Measurements from ENCODE around the gene CCSER1.

The CCSER1 gene

DNA sequence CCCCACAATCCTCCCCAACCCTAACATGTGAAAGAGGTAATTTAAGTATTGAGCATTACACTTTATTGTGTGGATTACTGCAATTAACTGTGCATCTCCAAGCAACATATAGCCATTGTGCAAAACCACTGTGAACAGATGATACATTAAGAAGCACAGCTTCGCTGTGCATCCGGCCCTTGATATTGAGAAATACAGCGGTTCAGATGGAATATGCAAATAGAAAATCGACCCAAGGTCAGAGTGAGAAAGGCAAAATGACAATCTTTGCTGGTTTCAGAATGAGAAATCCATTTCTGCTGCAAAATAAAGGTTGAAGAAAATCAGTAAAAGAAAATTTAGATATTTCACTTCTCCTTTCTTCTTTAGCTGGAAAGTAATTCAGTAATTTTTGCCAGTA is 1370.7 kb downstream of the CCSER1 start:
- Histone ChIP-seq H3K4me1 (ENCODE audit: insufficient read depth, low read length, severe bottlenecking) (no peaks in the 10 kb centered on the region), H2AFZ (ENCODE audit: low read length) (no peak overlapping the region), H3K4me2 (ENCODE audit: low read length) (no peak overlapping the region), H3K79me2 (ENCODE audit: insufficient read depth, low read length) (no peaks in the 10 kb centered on the region), H3K9ac (ENCODE audit: low read length) (no peak overlapping the region), H3K9me2 (ENCODE audit: low read depth, low read length) (no peaks in the 10 kb centered on the region; the same call in 1 of the 2 replicates), H3F3A (ENCODE audit: insufficient read depth, low read length) (no peaks in the 10 kb centered on the region), H3K9me3 (ENCODE audit: low read length) (no peaks in the 10 kb centered on the region), H3K27ac (ENCODE audit: low read depth, low read length, poor library complexity, severe bottlenecking) (no peak overlapping the region), H3K27me3 (ENCODE audit: insufficient read depth, low read length) (no peaks in the 10 kb centered on the region), H4K20me1 (ENCODE audit: insufficient read depth, low read length) (no peaks in the 10 kb centered on the region), H3K4me3 (ENCODE audit: low read depth, low read length, poor library complexity, severe bottlenecking) (no peak overlapping the region), H3K36me3 (ENCODE audit: insufficient read depth, low read length) (no peaks in the 10 kb centered on the region)
- TF ChIP-seq, protein P1, sequence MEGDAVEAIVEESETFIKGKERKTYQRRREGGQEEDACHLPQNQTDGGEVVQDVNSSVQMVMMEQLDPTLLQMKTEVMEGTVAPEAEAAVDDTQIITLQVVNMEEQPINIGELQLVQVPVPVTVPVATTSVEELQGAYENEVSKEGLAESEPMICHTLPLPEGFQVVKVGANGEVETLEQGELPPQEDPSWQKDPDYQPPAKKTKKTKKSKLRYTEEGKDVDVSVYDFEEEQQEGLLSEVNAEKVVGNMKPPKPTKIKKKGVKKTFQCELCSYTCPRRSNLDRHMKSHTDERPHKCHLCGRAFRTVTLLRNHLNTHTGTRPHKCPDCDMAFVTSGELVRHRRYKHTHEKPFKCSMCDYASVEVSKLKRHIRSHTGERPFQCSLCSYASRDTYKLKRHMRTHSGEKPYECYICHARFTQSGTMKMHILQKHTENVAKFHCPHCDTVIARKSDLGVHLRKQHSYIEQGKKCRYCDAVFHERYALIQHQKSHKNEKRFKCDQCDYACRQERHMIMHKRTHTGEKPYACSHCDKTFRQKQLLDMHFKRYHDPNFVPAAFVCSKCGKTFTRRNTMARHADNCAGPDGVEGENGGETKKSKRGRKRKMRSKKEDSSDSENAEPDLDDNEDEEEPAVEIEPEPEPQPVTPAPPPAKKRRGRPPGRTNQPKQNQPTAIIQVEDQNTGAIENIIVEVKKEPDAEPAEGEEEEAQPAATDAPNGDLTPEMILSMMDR (IDR thresholded peaks at IDR 0.05; ENCODE audit: low read length): no peak
- no peak for TF ChIP-seq EZH2 (IDR thresholded peaks at IDR 0.05; ENCODE audit: borderline replicate concordance, low read length)

DNA sequence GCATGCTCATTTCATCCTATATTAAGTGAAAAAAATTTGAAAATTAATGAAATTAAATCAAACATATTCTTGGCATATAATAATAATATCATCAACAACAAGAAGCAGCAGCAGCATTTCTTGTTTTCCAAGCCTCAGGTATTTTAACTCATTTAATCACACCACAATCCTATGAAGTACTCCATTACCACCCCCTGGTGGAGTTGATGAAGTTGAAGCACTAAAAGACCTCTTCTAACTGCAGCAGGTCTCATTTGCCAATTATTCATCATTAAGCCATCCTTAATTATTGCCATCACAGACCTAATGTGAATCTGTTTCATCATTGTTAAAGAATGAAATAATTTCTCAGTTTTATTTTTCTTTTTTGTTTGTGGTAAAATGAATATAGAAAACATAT is 1375.2 kb downstream of the CCSER1 start:
- Histone ChIP-seq H3K4me1 (ENCODE audit: insufficient read depth, low read length, severe bottlenecking) (no peaks in the 10 kb centered on the region), H3K9me3 (ENCODE audit: low read length) (no peaks in the 10 kb centered on the region), H3K9ac (ENCODE audit: low read length) (no peak overlapping the region), H3K27ac (ENCODE audit: low read depth, low read length, poor library complexity, severe bottlenecking) (no peak overlapping the region), H3K4me2 (ENCODE audit: low read length) (no peak overlapping the region), H3K79me2 (ENCODE audit: insufficient read depth, low read length) (no peaks in the 10 kb centered on the region), H4K20me1 (ENCODE audit: insufficient read depth, low read length) (no peaks in the 10 kb centered on the region), H3K4me3 (ENCODE audit: low read depth, low read length, poor library complexity, severe bottlenecking) (no peak overlapping the region), H3K36me3 (ENCODE audit: insufficient read depth, low read length) (no peaks in the 10 kb centered on the region), H2AFZ (ENCODE audit: low read length) (no peak overlapping the region), H3K27me3 (ENCODE audit: insufficient read depth, low read length) (no peaks in the 10 kb centered on the region), H3F3A (ENCODE audit: insufficient read depth, low read length) (no peaks in the 10 kb centered on the region), H3K9me2 (ENCODE audit: low read depth, low read length) (no peaks in the 10 kb centered on the region)
- no peak for TF ChIP-seq EZH2 (IDR thresholded peaks at IDR 0.05; ENCODE audit: borderline replicate concordance, low read length)

DNA sequence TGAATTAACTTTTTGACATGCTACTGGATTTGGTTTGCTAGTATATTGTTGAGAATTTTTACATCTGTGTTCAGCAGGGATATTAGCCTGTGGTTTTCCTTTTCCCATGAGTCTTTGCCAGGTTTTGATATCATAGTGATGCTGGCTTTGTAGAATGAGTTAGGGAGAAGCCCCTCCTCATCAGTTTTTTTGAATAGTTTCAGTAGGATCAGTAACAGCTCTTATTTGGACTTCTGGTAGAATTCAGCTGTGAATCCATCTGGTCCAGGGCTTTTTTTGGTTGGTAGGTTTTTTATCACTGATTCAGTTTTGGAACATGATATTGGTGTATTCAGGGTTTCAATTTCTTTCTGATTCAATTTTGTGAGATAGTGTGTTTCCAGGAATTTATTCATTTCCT is 1386.1 kb downstream of the CCSER1 start:
- Histone ChIP-seq H3F3A (ENCODE audit: insufficient read depth, low read length) (no peaks in the 10 kb centered on the region), H2AFZ (ENCODE audit: low read length) (no peak overlapping the region), H3K9me2 (ENCODE audit: low read depth, low read length) (no peaks in the 10 kb centered on the region), H3K27ac (ENCODE audit: low read depth, low read length, poor library complexity, severe bottlenecking) (no peak overlapping the region), H3K9ac (ENCODE audit: low read length) (no peak overlapping the region), H3K4me3 (ENCODE audit: low read depth, low read length, poor library complexity, severe bottlenecking) (no peak overlapping the region), H3K9me3 (ENCODE audit: low read length) (no peaks in the 10 kb centered on the region), H4K20me1 (ENCODE audit: insufficient read depth, low read length) (no peaks in the 10 kb centered on the region), H3K4me2 (ENCODE audit: low read length) (no peak overlapping the region), H3K27me3 (ENCODE audit: insufficient read depth, low read length) (no peaks in the 10 kb centered on the region), H3K36me3 (ENCODE audit: insufficient read depth, low read length) (no peaks in the 10 kb centered on the region), H3K4me1 (ENCODE audit: insufficient read depth, low read length, severe bottlenecking) (no peaks in the 10 kb centered on the region), H3K79me2 (ENCODE audit: insufficient read depth, low read length) (no peaks in the 10 kb centered on the region)
- TF ChIP-seq EZH2 (IDR thresholded peaks at IDR 0.05; ENCODE audit: borderline replicate concordance, low read length): no peak
- TF ChIP-seq, protein P1 (IDR thresholded peaks at IDR 0.05; ENCODE audit: low read length): no peak

DNA sequence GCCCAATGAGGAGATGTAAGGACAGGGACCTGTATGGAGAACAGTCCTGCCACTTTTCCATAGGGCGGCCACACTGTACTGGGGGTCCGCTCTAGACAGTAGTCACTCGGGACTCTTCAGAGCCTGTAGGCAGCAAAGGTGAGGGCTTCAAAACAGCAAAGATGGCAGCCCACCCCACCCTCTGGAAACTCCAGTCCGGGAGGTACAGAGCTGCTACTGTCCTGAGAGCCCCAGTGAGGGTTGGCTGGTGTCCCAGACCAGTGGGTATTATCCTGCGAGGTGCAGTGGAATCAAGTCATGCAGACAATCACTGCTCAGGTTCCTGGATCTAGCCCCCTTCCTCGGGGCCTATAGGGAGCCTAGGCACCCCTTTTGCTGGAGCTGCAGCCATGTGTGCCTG is 1392.0 kb downstream of the CCSER1 start:
- Histone ChIP-seq H3K27ac (ENCODE audit: low read depth, low read length, poor library complexity, severe bottlenecking) (no peak overlapping the region), H3K36me3 (ENCODE audit: insufficient read depth, low read length) (no peaks in the 10 kb centered on the region), H3K4me2 (ENCODE audit: low read length) (no peak overlapping the region), H3F3A (ENCODE audit: insufficient read depth, low read length) (no peaks in the 10 kb centered on the region), H3K27me3 (ENCODE audit: insufficient read depth, low read length) (no peaks in the 10 kb centered on the region), H3K9me3 (ENCODE audit: low read length) (no peaks in the 10 kb centered on the region), H3K9me2 (ENCODE audit: low read depth, low read length) (no peaks in the 10 kb centered on the region), H4K20me1 (ENCODE audit: insufficient read depth, low read length) (no peaks in the 10 kb centered on the region), H3K4me3 (ENCODE audit: low read depth, low read length, poor library complexity, severe bottlenecking) (no peak overlapping the region), H3K9ac (ENCODE audit: low read length) (no peak overlapping the region), H2AFZ (ENCODE audit: low read length) (no peak overlapping the region), H3K4me1 (ENCODE audit: insufficient read depth, low read length, severe bottlenecking) (no peaks in the 10 kb centered on the region), H3K79me2 (ENCODE audit: insufficient read depth, low read length) (no peaks in the 10 kb centered on the region)
- TF ChIP-seq, protein P1 (IDR thresholded peaks at IDR 0.05; ENCODE audit: low read length): no peak
- TF ChIP-seq EZH2 (IDR thresholded peaks at IDR 0.05; ENCODE audit: borderline replicate concordance, low read length): no peak

Measured in OCI-LY1 (cell line).